ENCODE data around the gene ACTN4. TPM values are rescaled to one million over a fixed set of nuclear protein-coding genes. Genes with fewer than 3 reads are reported as not detected.

Gene ACTN4
- polyA plus RNA-seq, 3 donors = 71.1 to 195 (median 101) TPM

GRCh38 chr19:38699647-38700349, 52.3 kb downstream of the ACTN4 start:
- H3K27ac ChIP-seq (ENCODE audit: low read depth, low read length) = no peak overlapping the region
- WGBS, 3 donors = 74 to 85% (median 78%) methylated on average over 18 of the region's 18 CpGs

- H3K27ac ChIP-seq (ENCODE audit: low read depth, low read length) = no peak overlapping the region
- WGBS, 3 donors = 79 to 92% (median 86%) methylated on average over 21 to 22 of the region's 22 CpGs
These were observed 53.0 kb downstream of the ACTN4 start for GRCh38 chr19:38700350-38700901.

- 86 to 91% (median 87%) methylated on average over 18 of the region's 18 CpGs for WGBS, 3 donors
- no peak overlapping the region for H3K27ac ChIP-seq (ENCODE audit: low read depth, low read length)
These were observed 53.5 kb downstream of the ACTN4 start for GRCh38 chr19:38700902-38701454.

- WGBS, 3 donors = 49 to 76% (median 72%) methylated on average over 11 of the region's 11 CpGs
These were observed 54.1 kb downstream of the ACTN4 start for GRCh38 chr19:38701455-38702063.

GRCh38 chr19:38702278-38702677, 54.8 kb downstream of the ACTN4 start:
- no peak overlapping the region for H3K27ac ChIP-seq (ENCODE audit: low read depth, low read length)
- 81 to 85% (median 82%) methylated on average over 14 of the region's 14 CpGs for WGBS, 3 donors

More at GRCh38 chr19:38701455-38702063, 54.1 kb downstream of the ACTN4 start:
- no peak overlapping the region for H3K27ac ChIP-seq (ENCODE audit: low read depth, low read length)

- no peak overlapping the region for H3K27ac ChIP-seq (ENCODE audit: low read depth, low read length)
- 91 to 94% (median 92%) methylated on average over 14 of the region's 14 CpGs for WGBS, 3 donors
These were observed 56.1 kb downstream of the ACTN4 start for GRCh38 chr19:38703509-38703908.

GRCh38 chr19:38704488-38705026, 57.1 kb downstream of the ACTN4 start:
- H3K27ac ChIP-seq (ENCODE audit: low read depth, low read length) = no peak overlapping the region

GRCh38 chr19:38705197-38706019, 58.0 kb downstream of the ACTN4 start:
- H3K27ac ChIP-seq (ENCODE audit: low read depth, low read length) = no peak overlapping the region
- 71 to 87% (median 81%) methylated on average over 22 of the region's 22 CpGs for WGBS, 3 donors

More at GRCh38 chr19:38704488-38705026, 57.1 kb downstream of the ACTN4 start:
- 86 to 91% (median 90%) methylated on average over 13 of the region's 13 CpGs for WGBS, 3 donors

- no peak overlapping the region for H3K27ac ChIP-seq (ENCODE audit: low read depth, low read length)
- 70 to 77% (median 73%) methylated on average over 16 of the region's 16 CpGs for WGBS, 3 donors
These were observed 59.5 kb downstream of the ACTN4 start for GRCh38 chr19:38706792-38707511.

GRCh38 chr19:38707512-38708114, 60.2 kb downstream of the ACTN4 start:
- WGBS, 3 donors = 51 to 72% (median 58%) methylated on average over 10 of the region's 10 CpGs
- no peak overlapping the region for H3K27ac ChIP-seq (ENCODE audit: low read depth, low read length)

GRCh38 chr19:38708413-38709024, 61.1 kb downstream of the ACTN4 start:
- WGBS, 3 donors = 78 to 91% (median 81%) methylated on average over 10 of the region's 10 CpGs
- no peak overlapping the region for H3K27ac ChIP-seq (ENCODE audit: low read depth, low read length)

- H3K27ac ChIP-seq (ENCODE audit: low read depth, low read length) = no peak overlapping the region
- WGBS, 3 donors = 91 to 92% (median 92%) methylated on average over 10 of the region's 10 CpGs
These were observed 61.7 kb downstream of the ACTN4 start for GRCh38 chr19:38709119-38709518.

GRCh38 chr19:38709671-38710415, 62.4 kb downstream of the ACTN4 start:
- WGBS, 3 donors = 66 to 77% (median 73%) methylated on average over 27 of the region's 27 CpGs
- H3K27ac ChIP-seq (ENCODE audit: low read depth, low read length) = no peak overlapping the region

GRCh38 chr19:38710416-38710702, 62.9 kb downstream of the ACTN4 start:
- WGBS, 3 donors = 80 to 84% (median 82%) methylated on average over 2 of the region's 2 CpGs
- H3K27ac ChIP-seq (ENCODE audit: low read depth, low read length) = no peak overlapping the region

GRCh38 chr19:38710928-38711725, 63.7 kb downstream of the ACTN4 start:
- WGBS, 3 donors = 69 to 80% (median 77%) methylated on average over 25 of the region's 25 CpGs
- no peak overlapping the region for H3K27ac ChIP-seq (ENCODE audit: low read depth, low read length)

GRCh38 chr19:38711726-38712153, 64.3 kb downstream of the ACTN4 start:
- 30 to 58% (median 49%) methylated on average over 12 of the region's 12 CpGs for WGBS, 3 donors
- H3K27ac ChIP-seq (ENCODE audit: low read depth, low read length) = peak overlapping the region; percentile 1
